ENCODE measurements around the gene HSD3B2. TPM values are rescaled to one million over a fixed set of nuclear protein-coding genes. Genes with fewer than 3 reads are reported as not detected.

HSD3B2 gene
- total RNA-seq, 1 experiment from 2014 or later = 1.0 TPM

DNA sequence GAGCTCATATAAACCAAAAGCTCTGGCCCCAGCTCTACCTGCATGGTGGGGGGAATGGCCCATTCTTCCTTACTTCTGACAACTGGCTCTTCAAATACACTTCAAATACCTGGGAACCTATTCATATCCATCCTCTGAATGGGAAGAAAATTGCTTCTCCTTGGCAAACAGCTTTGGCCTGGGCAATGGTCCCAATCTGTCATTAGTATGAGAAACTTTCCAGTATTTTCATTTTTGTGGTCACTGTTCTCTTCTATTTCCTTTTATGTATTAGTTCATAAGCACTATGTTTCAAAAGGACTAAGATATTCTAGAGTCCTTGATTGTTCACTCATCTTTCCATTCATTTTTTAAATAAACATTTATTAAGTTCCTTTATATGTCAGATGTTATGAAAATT, 5.2 kb upstream of the HSD3B2 start:
- CTCF ChIA-PET = no interaction called here
- no peak overlapping the region for H3K27ac Mint-ChIP-seq
- ATAC-seq = no peak
- TF ChIP-seq NR2C2 (CRISPR knock-in tag; IDR thresholded peaks at IDR 0.05) (no peak), RORB (CRISPR knock-in tag; IDR thresholded peaks at IDR 0.05) (no peak), ZNF532 (CRISPR knock-in tag; IDR thresholded peaks at IDR 0.05; ENCODE audit: borderline replicate concordance) (no peak), ZNF396 (CRISPR knock-in tag; IDR thresholded peaks at IDR 0.05; ENCODE audit: borderline replicate concordance) (no peak), FOXJ3 (CRISPR knock-in tag; IDR thresholded peaks at IDR 0.05; ENCODE audit: borderline replicate concordance) (no peak), USF2 (CRISPR knock-in tag; IDR thresholded peaks at IDR 0.05) (no peak), ZSCAN18 (CRISPR knock-in tag; IDR thresholded peaks at IDR 0.05) (no peak), TEAD4 (CRISPR knock-in tag; IDR thresholded peaks at IDR 0.05) (no peak), ZNF512 (CRISPR knock-in tag; IDR thresholded peaks at IDR 0.05; ENCODE audit: borderline replicate concordance) (no peak)
- TF ChIP-seq, protein P1, sequence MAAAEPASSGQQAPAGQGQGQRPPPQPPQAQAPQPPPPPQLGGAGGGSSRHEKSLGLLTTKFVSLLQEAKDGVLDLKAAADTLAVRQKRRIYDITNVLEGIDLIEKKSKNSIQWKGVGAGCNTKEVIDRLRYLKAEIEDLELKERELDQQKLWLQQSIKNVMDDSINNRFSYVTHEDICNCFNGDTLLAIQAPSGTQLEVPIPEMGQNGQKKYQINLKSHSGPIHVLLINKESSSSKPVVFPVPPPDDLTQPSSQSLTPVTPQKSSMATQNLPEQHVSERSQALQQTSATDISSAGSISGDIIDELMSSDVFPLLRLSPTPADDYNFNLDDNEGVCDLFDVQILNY (CRISPR knock-in tag; IDR thresholded peaks at IDR 0.05) = no peak
- POLR2A ChIA-PET = no interaction called here
- no peaks in the 10 kb centered on the region for H3K4me1 Mint-ChIP-seq
- peaks cover 15% of the 10 kb centered on the region for H3K9me3 Mint-ChIP-seq
- DNase-seq (ENCODE audit: low spot score) = no peak
- H3K36me3 Mint-ChIP-seq = no peaks in the 10 kb centered on the region
- peaks cover 7% of the 10 kb centered on the region for H3K27me3 Mint-ChIP-seq (ENCODE audit: low read depth)
- H3K4me3 Mint-ChIP-seq = no peak overlapping the region

GRCh38 chr1:119410961-119411360, 4.0 kb upstream of the HSD3B2 start:
- H3K4me3 Mint-ChIP-seq = no peak overlapping the region
- CTCF ChIA-PET = interaction anchor here (0.9 kb wide), 1 partner anchor 136 kb away, joined by 4 read pairs; no protein-coding TSS in a partner anchor
- POLR2A ChIA-PET = no interaction called here
- no peak for TF ChIP-seq PREB (CRISPR knock-in tag; IDR thresholded peaks at IDR 0.05; ENCODE audit: borderline replicate concordance)
- no peaks in the 10 kb centered on the region; the same call in 1 of the 2 replicates for H3K27me3 Mint-ChIP-seq (ENCODE audit: low read depth)
- H3K9me3 Mint-ChIP-seq = peaks cover 11% of the 10 kb centered on the region
- H3K36me3 Mint-ChIP-seq = no peaks in the 10 kb centered on the region
- ATAC-seq = no peak
- H3K27ac Mint-ChIP-seq = no peak overlapping the region
- no peak for DNase-seq (ENCODE audit: low spot score)
- no peaks in the 10 kb centered on the region for H3K4me1 Mint-ChIP-seq

Measured in WTC11 (cell line).